Panc1 (cell line): ENCODE measurements around the gene LZTFL1. TPM values are rescaled to one million over a fixed set of nuclear protein-coding genes. Genes with fewer than 3 reads are reported as not detected.

Source experiments
- ATAC-seq: fragments of 200-7000 bp; cut with Tn5 transposase; 2 replicates; pipeline ENCODE4 v1.9.1; 2020; ENCODE audit warnings: mild to moderate bottlenecking, moderate library complexity
- BruUV-seq: library from RNA; stranded (reverse); fragments of 400-500 nt; replicated peaks from 2 replicates; lab custom pipeline; 2021; lab: Mats Ljungman, UMichigan
- CTCF ChIA-PET: fragments of 300-600 bp; sonication (Branson Sonifier 250); formaldehyde crosslinking; loops from one replicate; lab custom pipeline; 2022; ENCODE audit warnings: antibody characterized with exemption; lab: Charles Lee
- POLR2A ChIA-PET: fragments of 300-600 bp; sonication (Branson Sonifier 250); formaldehyde crosslinking; loops from one replicate; lab custom pipeline; 2022; ENCODE audit warnings: antibody characterized with exemption; lab: Charles Lee
- DNase-seq: peaks from one replicate; pipeline ENCODE4 v3.0.0-alpha.2; 2010; ENCODE audit warnings: low read depth, low spot score
- H3K27ac ChIP-seq: 2 replicates; pipeline ENCODE4 v1.5.1; 2011; ENCODE audit warnings: mild to moderate bottlenecking, low read length, inconsistent platforms
- H3K27me3 ChIP-seq: fragments of 200-500 bp; sonication (Bioruptor generic); 2 replicates; pipeline ENCODE4 v1.6.0; 2014; ENCODE audit warnings: low read length, inconsistent platforms; ENCODE audit not compliant: control insufficient read depth, insufficient read depth
- H3K36me3 ChIP-seq: fragments of 200-500 bp; sonication (Bioruptor generic); 2 replicates; pipeline ENCODE4 v1.5.1; 2014; ENCODE audit warnings: inconsistent platforms, mild to moderate bottlenecking, low read length, moderate library complexity; ENCODE audit not compliant: control insufficient read depth, insufficient read depth
- H3K4me1 ChIP-seq: 2 replicates; pipeline ENCODE4 v1.5.1; 2011; ENCODE audit warnings: inconsistent platforms, mild to moderate bottlenecking, low read length, moderate library complexity; ENCODE audit not compliant: control insufficient read depth, insufficient read depth
- H3K4me3 ChIP-seq, 2 experiments: 2 replicates each; pipeline ENCODE4 v1.5.1; 2011 to 2012; ENCODE audit warnings: low read depth in 2 of 2, low read length in 2 of 2, mild to moderate bottlenecking in 2 of 2, inconsistent platforms in 1 of 2, moderate library complexity in 1 of 2
- H3K9me3 ChIP-seq: fragments of 200-500 bp; sonication (Bioruptor generic); 2 replicates; pipeline ENCODE4 v1.5.1; 2014; ENCODE audit warnings: low read depth, mild to moderate bottlenecking, inconsistent platforms, low read length, moderate library complexity; ENCODE audit not compliant: control insufficient read depth, insufficient read depth
- POLR2AphosphoS5 ChIP-seq: IDR thresholded peaks from 2 replicates; pipeline ENCODE4 v1.6.1; 2012; ENCODE audit warnings: mild to moderate bottlenecking, low read depth, low read length, moderate library complexity
- REST ChIP-seq, 2 experiments: IDR thresholded peaks; 2 replicates each; pipeline ENCODE4 v1.6.1; 2011 to 2012; ENCODE audit warnings: low read depth in 2 of 2, control low read depth in 1 of 2, low read length in 1 of 2, mild to moderate bottlenecking in 1 of 2, moderate library complexity in 1 of 2; ENCODE audit not compliant: insufficient read depth in 1 of 2
- SIN3A ChIP-seq: IDR thresholded peaks from 2 replicates; pipeline ENCODE4 v1.6.1; 2012; ENCODE audit warnings: low read depth, mild to moderate bottlenecking, low read length, moderate library complexity, borderline replicate concordance; ENCODE audit not compliant: insufficient read depth
- TCF7L2 ChIP-seq: IDR thresholded peaks from 2 replicates; pipeline ENCODE4 v1.6.1; 2011; ENCODE audit warnings: mild to moderate bottlenecking, low read depth, low read length, inconsistent platforms
- in situ Hi-C: cut with HindIII; loops from 2 replicates; pipeline ENCODE4 v1.10.0; 2016; ENCODE audit warnings: low sequenced_read_pairs, low pct_unique_long_range_greater_than_20kb
- intact Hi-C: fragments of 100-400 bp; cut with micrococcal nuclease; formaldehyde crosslinking; loops from one replicate; pipeline ENCODE4 v1.10.0; 2022; ENCODE audit not compliant: unreplicated experiment
- total RNA-seq: library from RNA; stranded (reverse); gene quantifications from one replicate; pipeline ENCODE4 v1.2.1, GENCODE V29; 2021; ENCODE audit not compliant: unreplicated experiment
- TF ChIP-seq, protein P1 (sequence below): fragments of 450-650 bp; IDR thresholded peaks from 2 replicates; pipeline ENCODE4 v1.5.1; 2017; ENCODE audit warnings: mild to moderate bottlenecking

LZTFL1 gene
- total RNA-seq, 1 experiment from 2014 or later = 12.3 TPM

- ATAC-seq = no peak; the same call in 1 of the 2 replicates
- H3K9me3 ChIP-seq = no peaks in the 10 kb centered on the region
- no peaks in the 10 kb centered on the region for H3K4me1 ChIP-seq
- H3K27me3 ChIP-seq = no peaks in the 10 kb centered on the region
- intact Hi-C loops (loop anchor here (1.0 kb wide), 1 partner anchor 71 kb away; no protein-coding TSS in a partner anchor), in situ Hi-C loops (no loop called here)
- TF ChIP-seq REST (IDR thresholded peaks at IDR 0.05; ENCODE audit: insufficient read depth in 1 of 2, low read depth in 2 of 2, low read length in 1 of 2) = no peak
- TF ChIP-seq, protein P1, sequence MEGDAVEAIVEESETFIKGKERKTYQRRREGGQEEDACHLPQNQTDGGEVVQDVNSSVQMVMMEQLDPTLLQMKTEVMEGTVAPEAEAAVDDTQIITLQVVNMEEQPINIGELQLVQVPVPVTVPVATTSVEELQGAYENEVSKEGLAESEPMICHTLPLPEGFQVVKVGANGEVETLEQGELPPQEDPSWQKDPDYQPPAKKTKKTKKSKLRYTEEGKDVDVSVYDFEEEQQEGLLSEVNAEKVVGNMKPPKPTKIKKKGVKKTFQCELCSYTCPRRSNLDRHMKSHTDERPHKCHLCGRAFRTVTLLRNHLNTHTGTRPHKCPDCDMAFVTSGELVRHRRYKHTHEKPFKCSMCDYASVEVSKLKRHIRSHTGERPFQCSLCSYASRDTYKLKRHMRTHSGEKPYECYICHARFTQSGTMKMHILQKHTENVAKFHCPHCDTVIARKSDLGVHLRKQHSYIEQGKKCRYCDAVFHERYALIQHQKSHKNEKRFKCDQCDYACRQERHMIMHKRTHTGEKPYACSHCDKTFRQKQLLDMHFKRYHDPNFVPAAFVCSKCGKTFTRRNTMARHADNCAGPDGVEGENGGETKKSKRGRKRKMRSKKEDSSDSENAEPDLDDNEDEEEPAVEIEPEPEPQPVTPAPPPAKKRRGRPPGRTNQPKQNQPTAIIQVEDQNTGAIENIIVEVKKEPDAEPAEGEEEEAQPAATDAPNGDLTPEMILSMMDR = peak; percentile 45; the same call in 1 of the 2 replicates
- no peak for TF ChIP-seq SIN3A
- no peak for TF ChIP-seq POLR2AphosphoS5
- TF ChIP-seq TCF7L2 = no peak
- no peak overlapping the region for H3K27ac ChIP-seq
- no peaks in the 10 kb centered on the region; the same call in 1 of the 2 replicates for H3K36me3 ChIP-seq
- POLR2A ChIA-PET = no interaction called here
- no TSS peak for BruUV-seq
- DNase-seq = no peak
- H3K4me3 ChIP-seq = no peak overlapping the region
- CTCF ChIA-PET = interaction anchor here (1.6 kb wide), 1 partner anchor 71 kb away, joined by 8 read pairs; no protein-coding TSS in a partner anchor
Measured at GRCh38 chr3:45832699-45833098, 9.2 kb downstream of the LZTFL1 start.

GRCh38 chr3:45830121-45830520 lies 11.8 kb downstream of the LZTFL1 start:
- POLR2A ChIA-PET = no interaction called here
- no peak for DNase-seq
- TF ChIP-seq POLR2AphosphoS5 (no peak), REST (IDR thresholded peaks at IDR 0.05; ENCODE audit: insufficient read depth in 1 of 2, low read depth in 2 of 2, low read length in 1 of 2) (no peak), SIN3A (no peak), TCF7L2 (no peak)
- TF ChIP-seq, protein P1 = no peak
- intact Hi-C loops (no loop called here), in situ Hi-C loops (no loop called here)
- H3K4me1 ChIP-seq = no peaks in the 10 kb centered on the region
- ATAC-seq = no peak
- H3K4me3 ChIP-seq = no peak overlapping the region
- no peaks in the 10 kb centered on the region for H3K27me3 ChIP-seq
- no peaks in the 10 kb centered on the region for H3K9me3 ChIP-seq
- no peaks in the 10 kb centered on the region; the same call in none of the 2 replicates for H3K36me3 ChIP-seq
- CTCF ChIA-PET = no interaction called here
- no TSS peak for BruUV-seq
- H3K27ac ChIP-seq = no peak overlapping the region
